Brain microvascular endothelial cell (primary cell): Measurements from ENCODE around the gene HK1.
"Not testable (repeated sequence)": the region's sequence is repeated elsewhere in the genome, so short reads cannot be mapped to it uniquely, and the experiment has no call there.

ENCODE experiments used
- DNase-seq: peaks from one replicate; pipeline ENCODE4 v3.0.0-alpha.2; 2020
- H3K27ac ChIP-seq: fragments of 250-450 bp; sonication (Bioruptor Pico); 2 replicates; pipeline ENCODE4 v1.5.1; 2020; ENCODE audit warnings: mild to moderate bottlenecking, moderate library complexity
- H3K27me3 ChIP-seq: fragments of 250-450 bp; sonication (Bioruptor Pico); replicated peaks from 2 replicates; pipeline ENCODE4 v1.5.1; 2020; ENCODE audit warnings: mild to moderate bottlenecking
- H3K36me3 ChIP-seq: fragments of 250-450 bp; sonication (Bioruptor Pico); replicated peaks from 2 replicates; pipeline ENCODE4 v1.5.1; 2020; ENCODE audit warnings: mild to moderate bottlenecking
- H3K4me3 ChIP-seq: 2 replicates; pipeline ENCODE4 v1.5.1; 2011; ENCODE audit warnings: low read depth, mild to moderate bottlenecking, control low read depth, low read length, moderate library complexity
- in situ Hi-C: cut with HindIII; loops from 2 replicates; pipeline ENCODE4 v1.10.0; 2017; ENCODE audit warnings: low sequenced_read_pairs, low pct_ligation_motif_present
- TF ChIP-seq, protein P1 (sequence below): IDR thresholded peaks from 2 replicates; pipeline ENCODE4 v1.5.1; 2011; ENCODE audit warnings: low read depth, mild to moderate bottlenecking, moderate library complexity, low read length, control low read depth, inconsistent platforms; ENCODE audit errors: missing control alignments

HK1 gene

DNA sequence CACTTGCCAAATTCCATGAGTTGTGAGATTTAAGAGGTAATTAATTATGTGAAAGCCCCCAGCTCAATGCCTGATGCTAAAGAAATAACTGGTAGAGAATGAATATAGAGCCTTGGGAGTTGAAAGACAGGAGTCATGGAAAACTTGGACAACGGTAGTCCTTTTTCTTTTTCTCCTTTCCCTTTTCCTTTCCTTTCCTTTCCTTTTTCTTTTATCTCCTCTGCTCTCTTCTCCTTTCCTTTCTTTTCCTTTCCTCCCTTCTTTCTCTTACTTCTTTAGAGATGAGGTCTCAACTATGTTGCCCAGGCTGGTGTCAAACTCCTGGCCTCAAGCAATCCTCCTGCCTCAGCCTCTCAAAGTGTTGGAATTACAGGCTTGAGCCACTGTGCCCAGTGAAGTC, 165.1 kb downstream of the HK1 start:
- TF ChIP-seq, protein P1, sequence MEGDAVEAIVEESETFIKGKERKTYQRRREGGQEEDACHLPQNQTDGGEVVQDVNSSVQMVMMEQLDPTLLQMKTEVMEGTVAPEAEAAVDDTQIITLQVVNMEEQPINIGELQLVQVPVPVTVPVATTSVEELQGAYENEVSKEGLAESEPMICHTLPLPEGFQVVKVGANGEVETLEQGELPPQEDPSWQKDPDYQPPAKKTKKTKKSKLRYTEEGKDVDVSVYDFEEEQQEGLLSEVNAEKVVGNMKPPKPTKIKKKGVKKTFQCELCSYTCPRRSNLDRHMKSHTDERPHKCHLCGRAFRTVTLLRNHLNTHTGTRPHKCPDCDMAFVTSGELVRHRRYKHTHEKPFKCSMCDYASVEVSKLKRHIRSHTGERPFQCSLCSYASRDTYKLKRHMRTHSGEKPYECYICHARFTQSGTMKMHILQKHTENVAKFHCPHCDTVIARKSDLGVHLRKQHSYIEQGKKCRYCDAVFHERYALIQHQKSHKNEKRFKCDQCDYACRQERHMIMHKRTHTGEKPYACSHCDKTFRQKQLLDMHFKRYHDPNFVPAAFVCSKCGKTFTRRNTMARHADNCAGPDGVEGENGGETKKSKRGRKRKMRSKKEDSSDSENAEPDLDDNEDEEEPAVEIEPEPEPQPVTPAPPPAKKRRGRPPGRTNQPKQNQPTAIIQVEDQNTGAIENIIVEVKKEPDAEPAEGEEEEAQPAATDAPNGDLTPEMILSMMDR = no peak
- Histone ChIP-seq H3K27ac (no peak overlapping the region), H3K4me3 (no peak overlapping the region), H3K36me3 (no peaks in the 10 kb centered on the region), H3K27me3 (no peaks in the 10 kb centered on the region)
- no peak for DNase-seq
- in situ Hi-C loops = no loop called here

DNA sequence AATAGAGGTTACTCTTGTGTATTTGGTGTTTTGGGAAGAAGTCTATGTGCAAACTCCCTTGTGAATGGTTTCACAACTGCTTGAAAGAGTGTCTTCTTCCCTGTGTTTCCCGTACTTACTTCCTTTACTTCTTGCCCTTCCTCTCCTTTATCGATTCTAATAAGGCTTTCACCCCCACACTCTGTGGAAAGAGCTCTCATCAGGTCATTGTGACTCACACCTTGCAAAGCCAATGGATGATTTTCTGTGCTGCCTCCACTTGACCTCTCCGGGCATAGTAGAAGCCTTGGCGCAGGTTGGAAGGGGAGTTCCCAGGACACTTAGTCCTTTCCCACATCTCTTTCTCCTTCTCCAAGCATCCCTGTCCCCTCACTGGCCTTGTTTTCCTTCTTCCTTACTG, 166.7 kb downstream of the HK1 start:
- Histone ChIP-seq H3K4me3 (no peak overlapping the region), H3K27ac (no peak overlapping the region), H3K36me3 (no peaks in the 10 kb centered on the region), H3K27me3 (no peaks in the 10 kb centered on the region)
- in situ Hi-C loops = no loop called here
- DNase-seq = no peak
- TF ChIP-seq, protein P1 = no peak

DNA sequence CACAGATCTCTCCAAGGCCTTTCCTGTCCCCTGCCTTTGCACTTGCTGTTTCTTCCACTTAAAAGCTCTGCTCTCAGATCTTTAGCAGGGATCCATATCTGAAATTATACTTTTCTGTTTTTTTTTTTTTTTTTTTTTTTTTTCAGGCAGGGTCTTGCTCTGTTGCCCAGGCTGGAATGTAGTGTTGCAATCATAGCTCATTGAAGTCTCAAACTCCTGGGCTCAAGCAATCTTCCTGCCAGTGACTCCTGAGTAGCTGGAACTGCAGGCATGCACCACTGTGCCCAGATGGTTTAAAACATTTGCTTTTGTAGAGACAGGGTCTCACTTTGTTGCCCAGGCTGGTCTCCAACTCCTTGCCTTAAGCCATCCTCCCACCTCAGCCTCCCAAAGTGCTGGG, 167.9 kb downstream of the HK1 start:
- Histone ChIP-seq H3K27me3 (no peaks in the 10 kb centered on the region), H3K27ac (no peak overlapping the region), H3K4me3 (no peak overlapping the region), H3K36me3 (no peaks in the 10 kb centered on the region)
- no peak for DNase-seq
- in situ Hi-C loops = no loop called here
- TF ChIP-seq, protein P1 = no peak

DNA sequence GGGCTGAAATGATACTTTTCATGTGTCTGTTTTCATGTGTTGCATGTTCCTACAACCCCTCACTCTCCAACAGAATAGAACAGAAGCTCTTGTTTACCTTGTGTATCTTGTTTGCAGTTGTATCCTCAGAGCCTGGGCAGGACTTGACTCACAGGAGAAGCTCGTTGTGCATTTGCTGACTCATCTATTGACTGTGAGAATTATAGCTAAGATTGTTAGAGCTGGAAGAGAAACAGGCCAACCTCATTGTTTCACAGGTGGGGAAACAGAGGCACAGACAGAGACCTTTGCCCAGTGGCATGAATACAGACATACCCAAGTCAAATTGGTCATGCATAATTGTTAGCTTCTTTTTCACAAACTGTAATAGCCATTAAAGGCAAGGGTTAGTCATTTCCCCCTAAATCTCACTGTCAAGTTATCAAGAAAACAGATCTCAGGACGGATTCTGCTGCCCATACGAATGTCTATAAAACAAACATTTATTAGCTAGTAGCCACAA, 168.4 kb downstream of the HK1 start:
- TF ChIP-seq, protein P1 = no peak
- peak; percentile 88 for DNase-seq
- in situ Hi-C loops = no loop called here

DNA sequence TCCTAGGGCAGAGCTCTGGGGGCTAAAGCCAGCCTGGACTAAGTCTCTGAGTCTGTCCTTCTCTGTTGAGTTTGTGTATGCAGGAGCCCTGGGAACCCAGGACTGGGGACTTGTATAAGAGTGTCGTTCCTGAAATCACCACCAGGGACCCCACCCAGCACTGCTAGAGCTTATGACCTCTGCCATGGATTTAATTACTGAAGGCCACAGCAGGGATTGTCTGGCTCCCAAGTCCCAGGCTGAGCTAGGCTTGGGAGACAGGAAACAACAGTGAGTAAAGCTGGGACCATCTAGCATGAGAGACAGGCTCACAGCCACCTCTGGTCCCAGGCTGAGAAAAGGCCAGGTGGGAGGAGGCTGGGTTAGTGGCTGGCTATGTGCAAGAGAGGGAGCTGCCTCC, 171.5 kb downstream of the HK1 start:
- Histone ChIP-seq H3K36me3 (no peaks in the 10 kb centered on the region), H3K27me3 (no peaks in the 10 kb centered on the region), H3K27ac (no peak overlapping the region), H3K4me3 (no peak overlapping the region)
- in situ Hi-C loops = no loop called here
- TF ChIP-seq, protein P1 = peak; percentile 69
- DNase-seq = peak; percentile 43

More for the DNA sequence above, 168.4 kb downstream of the HK1 start:
- Histone ChIP-seq H3K4me3 (no peak overlapping the region), H3K36me3 (no peaks in the 10 kb centered on the region), H3K27me3 (no peaks in the 10 kb centered on the region), H3K27ac (peak overlapping the region; percentile 19)

DNA sequence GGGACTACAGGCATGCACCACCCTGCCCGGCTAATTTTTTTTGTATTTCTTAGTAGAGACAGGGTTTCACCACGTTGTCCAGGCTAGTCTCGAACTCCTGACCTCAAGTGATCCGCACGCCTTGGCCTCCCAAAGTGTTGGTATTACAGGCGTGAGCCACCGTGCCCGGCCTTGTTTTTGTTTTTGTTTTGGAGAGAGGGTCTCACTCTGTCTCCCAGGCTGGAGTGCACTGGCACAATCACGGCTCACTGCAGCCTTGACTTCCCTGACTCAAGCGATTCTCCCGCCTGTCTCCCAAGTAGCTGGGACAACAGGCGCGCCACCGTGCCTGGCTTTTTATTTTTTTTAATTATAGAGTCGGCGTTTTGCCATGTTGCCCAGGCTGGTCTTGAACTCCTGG, 172.1 kb downstream of the HK1 start:
- H3K36me3 ChIP-seq, DNase-seq, H3K27ac ChIP-seq, H3K4me3 ChIP-seq, H3K27me3 ChIP-seq, in situ Hi-C loops: not testable (repeated sequence)
